ENCODE data around the gene GADL1.

GADL1 gene

DNA sequence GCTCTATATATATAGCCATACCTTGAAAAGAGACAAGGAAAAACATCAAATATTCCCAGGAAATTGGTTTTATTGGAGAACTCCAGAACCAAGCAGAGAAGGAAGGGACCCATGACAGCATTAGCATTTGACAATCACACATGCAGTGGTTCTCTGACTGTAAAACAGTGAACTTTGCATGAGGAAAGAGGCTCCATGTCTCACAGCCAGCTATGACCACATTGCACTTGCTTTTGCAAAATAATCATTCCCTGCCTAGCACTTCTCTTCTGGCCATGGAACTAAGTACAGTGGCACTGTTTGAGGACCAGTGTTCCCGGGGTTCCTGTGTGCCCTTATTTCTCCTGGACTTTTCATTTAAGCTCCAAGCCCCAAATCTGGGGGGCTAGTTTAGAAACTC is 202.5 kb downstream of the GADL1 start:
- DNase-seq, result no peak

DNA sequence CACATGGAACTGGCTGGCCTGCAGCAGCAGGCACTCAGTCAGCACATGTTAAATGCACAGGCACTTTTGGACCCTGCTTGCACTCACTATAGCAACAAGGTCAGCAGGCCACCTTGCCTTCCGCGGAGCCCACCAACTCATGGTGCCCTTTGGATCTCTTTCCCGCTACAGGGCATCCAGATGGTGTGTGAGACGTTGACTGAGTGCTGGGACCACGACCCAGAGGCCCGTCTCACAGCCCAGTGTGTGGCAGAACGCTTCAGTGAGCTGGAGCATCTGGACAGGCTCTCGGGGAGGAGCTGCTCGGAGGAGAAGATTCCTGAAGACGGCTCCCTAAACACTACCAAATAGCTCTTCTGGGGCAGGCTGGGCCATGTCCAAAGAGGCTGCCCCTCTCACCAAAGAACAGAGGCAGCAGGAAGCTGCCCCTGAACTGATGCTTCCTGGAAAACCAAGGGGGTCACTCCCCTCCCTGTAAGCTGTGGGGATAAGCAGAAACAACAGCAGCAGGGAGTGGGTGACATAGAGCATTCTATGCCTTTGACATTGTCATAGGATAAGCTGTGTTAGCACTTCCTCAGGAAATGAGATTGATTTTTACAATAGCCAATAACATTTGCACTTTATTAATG is 203.1 kb downstream of the GADL1 start:
- DNase-seq, result no peak

DNA sequence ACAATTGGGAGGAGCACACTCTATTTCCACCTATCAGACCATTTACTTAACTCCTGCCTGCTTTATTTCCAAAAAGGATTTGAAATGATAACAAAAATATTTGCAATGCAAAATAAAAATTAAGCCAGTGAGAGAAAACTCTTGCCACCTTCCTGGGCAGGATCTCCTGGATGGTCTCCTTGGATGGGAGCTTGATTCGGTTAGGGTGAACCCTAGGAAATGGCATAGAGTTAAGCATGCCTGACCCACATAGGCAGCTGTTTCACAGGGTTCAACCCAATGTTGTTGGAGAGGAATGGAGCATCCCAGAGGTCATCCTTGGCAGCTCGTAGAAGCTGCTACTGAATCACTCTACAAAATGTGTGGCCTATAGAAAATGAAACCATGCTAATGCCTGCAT is 204.3 kb downstream of the GADL1 start:
- no peak for DNase-seq

DNA sequence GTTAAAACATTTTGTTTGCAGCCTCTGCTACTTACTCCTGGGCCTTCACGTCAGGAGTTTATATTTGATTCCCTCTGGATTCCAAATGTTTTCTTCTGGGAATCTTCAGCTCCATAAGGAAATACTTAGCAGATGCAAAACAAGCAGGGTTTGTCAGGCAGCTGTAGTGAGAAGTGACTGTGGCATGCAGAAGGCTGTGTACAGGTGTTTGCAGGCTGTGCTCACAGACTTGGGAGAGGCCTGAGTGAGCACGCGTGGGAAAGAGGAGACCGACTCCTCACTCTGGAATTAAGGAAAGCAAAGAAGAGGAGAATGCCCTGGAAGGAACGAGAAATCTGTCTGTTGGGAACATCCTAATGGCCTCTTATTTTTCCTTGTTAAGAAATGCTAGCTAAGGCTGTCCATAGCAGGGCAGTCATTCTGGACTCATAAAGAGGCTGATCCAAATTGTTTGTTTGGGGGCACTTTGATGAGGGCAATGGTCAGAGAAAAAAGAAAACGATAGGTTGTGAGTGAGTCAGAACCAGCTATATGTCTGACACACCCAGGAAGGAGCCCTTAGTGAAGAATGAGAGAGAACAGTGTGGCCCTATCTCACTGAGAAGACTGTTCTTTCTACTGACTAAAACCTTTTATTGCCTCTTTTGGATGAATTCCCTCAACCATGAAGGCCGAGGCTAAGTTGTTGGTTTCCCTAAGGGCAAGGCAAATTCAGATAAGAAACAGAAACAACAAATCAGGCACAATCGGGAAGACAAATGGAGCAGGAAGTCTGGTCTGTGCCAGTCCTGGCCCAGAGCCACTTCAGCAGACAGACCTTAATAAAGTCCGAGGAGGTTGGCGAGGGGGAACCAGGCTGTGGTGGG is 205.5 kb downstream of the GADL1 start:
- DNase-seq, result peak; percentile 66

DNA sequence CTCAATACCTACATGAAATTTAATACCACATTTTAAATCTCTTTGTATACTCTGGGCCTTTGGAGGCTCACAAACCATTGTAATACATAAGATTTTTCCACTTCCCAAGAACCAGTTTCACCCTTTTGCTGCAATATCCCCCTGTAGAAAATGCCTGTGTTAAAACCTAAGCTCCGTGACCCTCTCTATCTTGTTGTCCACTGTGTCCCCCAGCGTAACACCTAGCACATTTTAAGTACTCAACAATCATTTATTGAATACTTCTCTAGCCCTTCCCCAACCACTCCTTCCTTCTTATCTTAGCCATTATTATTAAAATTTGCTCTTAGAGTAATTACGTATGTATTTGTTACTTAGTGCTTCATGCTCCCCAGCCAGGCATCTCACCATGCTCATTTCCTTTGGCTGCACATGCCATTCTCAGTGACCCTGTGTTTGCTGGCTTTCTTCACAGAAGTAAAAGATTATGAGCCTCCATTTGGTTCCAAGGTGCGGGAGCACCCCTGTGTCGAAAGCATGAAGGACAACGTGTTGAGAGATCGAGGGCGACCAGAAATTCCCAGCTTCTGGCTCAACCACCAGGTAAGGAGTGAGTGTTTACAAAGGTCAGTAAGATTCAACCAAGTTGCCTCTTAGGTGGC is 206.4 kb downstream of the GADL1 start:
- DNase-seq, result no peak

DNA sequence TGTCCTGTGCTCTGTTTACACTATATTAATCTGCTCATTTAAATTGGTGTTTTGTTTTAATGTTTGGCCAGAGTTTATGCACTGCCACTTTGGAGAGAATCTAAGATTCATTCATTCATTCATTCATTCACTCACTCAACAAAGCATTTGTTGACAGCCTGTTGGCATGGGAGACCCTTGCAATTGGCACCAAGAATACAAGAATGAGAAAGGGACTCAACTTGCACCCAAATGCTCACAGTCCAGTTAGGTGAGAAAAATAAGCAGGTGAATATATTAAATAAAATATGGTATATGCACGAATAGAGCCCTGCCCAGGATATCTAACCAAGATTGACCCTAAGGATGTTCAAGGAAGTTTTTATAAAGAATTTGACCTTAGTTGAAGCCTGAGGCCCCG is 207.7 kb downstream of the GADL1 start:
- DNase-seq, result no peak

DNA sequence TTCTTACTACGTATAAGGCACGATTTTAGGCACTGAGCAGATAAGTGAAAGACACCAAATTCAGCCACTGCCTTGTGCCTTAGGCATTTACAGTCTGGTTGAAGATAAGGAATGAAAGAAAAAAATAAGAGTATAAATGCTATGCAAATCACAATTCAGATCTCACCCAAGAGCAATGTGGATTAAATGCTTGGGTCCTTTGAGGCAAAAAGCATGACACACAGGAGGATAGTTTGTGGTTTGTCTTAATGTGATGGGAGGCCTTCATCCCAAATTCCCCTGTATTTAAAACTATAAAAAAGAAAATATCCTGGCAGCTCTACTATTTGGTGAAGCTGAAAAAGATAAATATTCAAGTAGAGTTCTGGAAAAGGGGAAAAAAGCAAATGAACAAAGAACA is 208.3 kb downstream of the GADL1 start:
- DNase-seq, result peak; percentile 25

DNA sequence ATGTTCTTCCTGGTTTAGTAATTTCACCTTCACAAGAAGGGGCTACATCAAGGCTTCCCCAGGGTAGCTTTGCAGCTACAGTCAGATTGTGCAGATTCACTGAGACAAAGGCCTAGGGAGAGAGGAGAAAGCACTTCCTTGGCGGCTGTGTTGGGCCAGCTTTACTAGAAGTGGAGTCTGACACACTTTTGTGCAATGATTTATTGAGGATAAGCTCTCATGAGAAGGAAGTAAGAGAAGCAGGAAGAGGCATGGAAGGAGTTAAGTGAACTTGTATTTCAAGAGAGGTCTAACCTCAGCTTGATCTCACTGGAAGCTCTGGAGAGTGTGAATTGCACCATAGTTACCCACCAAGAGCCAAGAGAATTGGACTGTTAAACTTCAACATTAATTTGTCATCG is 209.2 kb downstream of the GADL1 start:
- DNase-seq, result no peak

DNA sequence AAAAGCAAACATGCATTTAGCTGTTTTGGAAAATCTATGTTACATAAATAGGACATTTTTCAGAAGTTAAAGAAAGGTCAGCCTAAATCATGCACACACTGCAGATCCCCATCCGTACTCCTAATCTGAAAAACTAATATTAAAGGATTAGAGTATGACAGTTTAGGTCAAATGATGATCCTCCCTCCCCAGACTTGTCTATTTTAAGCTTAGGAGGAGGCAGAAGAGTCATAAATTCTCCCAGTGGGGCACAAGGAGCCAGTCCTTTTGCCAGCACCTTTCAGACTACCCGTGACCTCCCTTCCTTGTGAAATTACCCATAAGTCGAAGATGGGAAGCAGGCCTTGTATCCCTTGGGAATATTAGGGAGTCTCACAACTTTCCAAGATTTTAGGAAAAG is 210.1 kb downstream of the GADL1 start:
- DNase-seq, result no peak

DNA sequence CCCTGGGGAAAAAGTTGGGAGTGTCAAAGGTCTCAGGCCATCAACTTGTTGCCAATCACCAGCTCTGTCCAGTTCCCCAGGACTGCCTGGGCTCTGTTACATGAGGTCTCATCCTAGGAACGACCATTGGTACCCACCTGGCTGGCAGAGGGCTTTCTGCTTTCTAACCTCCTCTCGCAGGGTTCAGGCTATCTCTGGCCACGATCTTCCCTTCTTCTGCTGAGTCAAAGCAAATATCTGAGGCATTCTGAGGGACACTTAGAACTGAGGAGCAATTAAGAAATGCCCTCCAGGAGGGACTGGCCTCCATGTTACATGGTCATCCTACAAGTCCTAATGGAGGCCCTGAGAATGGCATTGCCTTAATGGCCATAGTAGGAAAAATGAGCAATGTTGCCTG is 210.7 kb downstream of the GADL1 start:
- no peak for DNase-seq

DNA sequence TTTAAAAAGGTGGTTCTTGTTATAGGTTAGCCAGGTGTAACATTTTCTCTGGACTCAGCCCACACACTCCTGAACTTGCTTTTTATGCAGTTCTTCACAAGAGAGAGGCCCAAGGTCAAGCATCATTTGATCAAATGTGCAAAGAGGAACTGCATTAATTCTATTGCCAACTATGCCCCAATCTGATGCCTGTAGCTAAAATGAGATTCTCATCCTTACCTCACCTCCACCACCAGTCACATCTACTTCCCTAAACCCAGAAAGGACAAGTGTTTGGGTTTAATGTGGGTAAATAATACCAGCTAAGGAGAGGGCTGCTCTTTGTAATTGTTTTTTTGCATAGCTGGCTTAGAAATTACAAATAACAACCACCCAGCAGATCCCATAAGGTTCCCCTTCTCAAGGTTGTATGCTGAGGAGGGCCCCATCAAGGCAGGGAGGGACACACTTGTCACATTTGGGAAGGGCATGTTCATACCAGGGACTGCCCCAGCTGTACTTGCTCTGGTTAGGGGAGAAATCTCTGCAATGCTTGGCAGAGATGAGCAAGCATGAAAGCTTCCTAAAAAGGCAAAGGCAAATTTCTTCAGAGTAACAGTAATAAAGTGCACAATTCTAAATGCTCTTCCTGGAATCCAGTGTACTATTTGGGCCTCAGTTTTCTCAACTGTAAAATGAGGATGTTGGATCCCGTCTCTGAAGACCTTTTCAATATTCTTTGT is 211.9 kb downstream of the GADL1 start:
- no peak for DNase-seq

DNA sequence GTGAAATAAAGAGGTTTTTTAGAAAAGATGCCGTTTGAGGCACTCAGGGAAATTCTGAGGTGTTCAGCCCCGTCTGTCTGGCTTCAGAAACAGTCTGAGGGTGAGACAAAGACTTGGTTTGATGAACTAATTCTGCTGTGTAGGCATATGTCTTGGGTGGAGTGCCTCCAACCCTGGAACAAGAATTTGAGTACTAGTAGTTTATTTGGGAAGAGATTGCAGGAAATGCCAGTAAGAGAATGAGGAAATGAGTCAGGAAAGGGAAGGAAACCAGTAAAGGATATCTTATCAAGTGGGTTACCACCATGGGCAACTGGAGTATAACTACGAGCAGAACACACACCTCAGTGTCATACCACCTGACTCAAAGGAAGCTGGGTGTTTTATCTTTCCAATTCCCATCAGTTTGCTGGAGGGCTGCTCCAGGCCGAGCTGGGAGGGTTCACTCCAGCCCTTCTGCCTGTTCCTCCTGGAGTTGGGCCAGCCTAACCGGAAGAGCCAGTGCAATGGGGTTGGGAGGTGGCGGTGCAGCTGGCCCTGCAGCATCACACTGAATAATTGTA is 212.7 kb downstream of the GADL1 start:
- DNase-seq, result no peak

DNA sequence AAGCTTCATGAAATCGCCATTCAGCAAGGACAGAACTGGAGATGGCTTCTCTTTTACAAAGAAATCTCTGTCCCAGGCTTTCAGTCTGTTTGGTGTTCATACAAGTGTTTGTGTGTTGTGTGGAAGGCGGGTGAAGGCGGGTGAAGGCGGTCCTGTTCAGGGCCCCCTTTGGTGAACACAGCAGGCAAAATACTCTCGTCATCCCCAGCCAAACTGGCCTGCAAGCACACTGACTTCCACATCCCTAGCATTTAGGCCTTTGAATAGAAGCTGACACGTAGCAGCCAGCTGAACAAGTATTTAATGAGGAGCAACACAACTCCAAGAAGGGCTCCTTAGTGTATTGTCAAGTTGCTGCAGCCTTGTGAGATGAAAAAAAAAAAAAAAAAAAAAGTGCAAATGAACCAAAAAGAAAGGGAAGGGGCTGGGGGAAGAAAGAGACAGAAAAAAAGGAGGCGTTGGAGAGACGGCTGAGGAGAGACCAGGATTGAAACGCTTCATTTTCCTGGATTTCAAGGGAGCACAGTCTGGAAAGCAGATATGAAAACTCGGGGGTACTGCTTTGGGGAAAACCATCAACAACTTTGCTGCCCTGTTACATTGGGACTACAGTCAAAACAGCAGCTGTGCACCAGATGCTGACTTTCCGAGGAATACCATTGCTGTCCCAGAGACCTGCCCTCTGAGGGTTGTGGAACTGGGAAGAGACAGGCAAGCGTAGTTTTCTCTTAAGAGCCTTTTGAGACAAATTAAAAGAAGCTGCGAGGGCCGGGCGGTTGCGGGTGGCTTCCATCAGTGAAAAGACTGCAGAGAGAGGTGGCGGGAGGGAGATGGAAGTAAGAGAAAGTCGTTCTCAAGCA is 213.4 kb downstream of the GADL1 start:
- DNase-seq, result peak; percentile 87

DNA sequence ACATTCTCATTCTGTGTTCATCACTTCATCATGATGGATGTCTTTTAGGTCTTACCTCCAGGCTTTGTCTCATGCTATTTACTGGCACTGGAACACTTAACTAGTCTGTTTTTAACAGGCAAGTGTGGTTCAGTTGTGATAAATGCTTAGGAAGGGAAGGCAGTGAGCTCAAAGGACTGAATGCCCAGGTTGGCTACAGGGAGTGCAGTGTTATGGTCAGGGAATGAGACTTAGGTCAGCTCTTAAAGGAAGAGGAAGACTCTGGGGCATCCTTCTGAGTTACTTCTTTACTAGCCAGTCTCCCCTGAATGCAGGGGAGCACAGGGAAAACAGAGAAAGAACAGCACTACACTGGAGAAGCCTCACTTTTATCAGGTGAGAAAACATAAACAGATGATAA is 215.4 kb downstream of the GADL1 start:
- DNase-seq, result no peak

DNA sequence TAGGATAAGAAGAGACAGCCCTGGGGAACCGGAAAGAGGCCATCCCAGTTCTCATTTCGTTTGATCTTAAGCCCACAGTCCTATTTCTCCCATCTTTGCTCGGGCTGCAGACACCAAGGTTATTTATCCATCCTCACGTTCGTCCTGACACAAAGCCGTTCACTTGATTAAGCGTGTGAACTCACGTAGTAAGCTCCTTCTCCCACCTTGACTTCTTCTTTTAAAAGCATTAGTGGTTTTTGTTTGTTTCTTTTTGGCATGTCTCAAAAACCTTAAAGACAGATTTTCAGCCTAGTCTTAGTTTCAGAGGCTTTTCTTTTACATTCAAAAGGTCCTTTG is 217.1 kb downstream of the GADL1 start:
- DNase-seq, result no peak

DNA sequence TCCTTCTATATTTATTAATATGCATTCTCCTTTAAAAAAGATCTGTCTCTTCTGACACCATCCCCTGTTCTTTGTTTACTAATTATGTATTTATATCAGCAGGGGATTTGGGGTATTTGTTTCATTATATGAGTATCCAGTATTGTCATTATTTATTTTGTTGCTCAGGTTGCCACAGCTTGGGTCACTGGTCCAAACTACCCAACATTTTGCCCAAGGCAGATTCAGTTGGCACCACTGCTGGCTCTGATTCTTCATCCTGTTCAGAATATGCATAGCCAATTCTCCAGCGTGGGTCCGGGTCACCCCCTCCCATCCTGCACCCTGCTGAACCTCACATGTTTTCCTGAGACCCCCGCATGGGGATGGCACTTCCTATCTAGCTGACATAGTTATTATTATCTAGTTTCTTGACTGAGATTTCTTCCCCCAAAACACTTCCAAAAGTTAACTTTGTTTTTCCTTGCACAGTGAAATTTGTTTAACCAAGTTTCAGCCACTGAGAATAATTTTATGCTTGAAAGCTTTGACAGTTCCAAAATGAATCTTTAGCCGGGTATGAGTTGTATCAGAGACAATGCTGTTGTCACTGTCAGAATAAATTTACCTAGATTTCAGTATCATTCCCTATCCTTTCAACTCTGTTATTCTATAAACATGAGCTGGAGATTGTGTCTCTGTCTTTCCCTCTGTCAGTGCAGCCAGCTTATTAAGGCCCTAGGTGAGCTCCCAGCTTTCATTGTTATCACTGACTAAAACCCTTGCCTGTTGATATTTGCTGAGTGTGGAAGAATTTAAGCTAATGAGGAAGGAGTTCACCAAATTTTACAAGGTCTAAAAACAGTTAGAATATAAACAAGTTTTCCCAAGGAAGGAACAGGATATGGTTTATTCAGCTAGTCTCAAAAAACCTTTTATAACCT is 217.8 kb downstream of the GADL1 start:
- no peak for DNase-seq
